Measurements from ENCODE around the gene TRIP4. TPM values are rescaled to one million over a fixed set of nuclear protein-coding genes. Genes with fewer than 3 reads are reported as not detected.

TRIP4 gene
- total RNA-seq, 1 donor from 2014 or later: 22.6 TPM

- H3K36me3 Mint-ChIP-seq: peaks cover under 1% of the 10 kb centered on the region
- TF ChIP-seq CTCF (IDR thresholded peaks at IDR 0.05; ENCODE audit: unreplicated experiment): no peak
- H3K4me1 Mint-ChIP-seq: peaks cover 61% of the 10 kb centered on the region
- H3K4me3 Mint-ChIP-seq: no peak overlapping the region
- H3K9me3 Mint-ChIP-seq: no peaks in the 10 kb centered on the region
- no peaks in the 10 kb centered on the region for H3K27me3 Mint-ChIP-seq (ENCODE audit: low read depth)
- peak overlapping the region; percentile 19 for H3K27ac Mint-ChIP-seq
- no peak for DNase-seq (ENCODE audit: low spot score in 2 of 2, unreplicated experiment in 2 of 2)
These were observed 66.0 kb downstream of the TRIP4 start for GRCh38 chr15:64453689-64454037.

DNA sequence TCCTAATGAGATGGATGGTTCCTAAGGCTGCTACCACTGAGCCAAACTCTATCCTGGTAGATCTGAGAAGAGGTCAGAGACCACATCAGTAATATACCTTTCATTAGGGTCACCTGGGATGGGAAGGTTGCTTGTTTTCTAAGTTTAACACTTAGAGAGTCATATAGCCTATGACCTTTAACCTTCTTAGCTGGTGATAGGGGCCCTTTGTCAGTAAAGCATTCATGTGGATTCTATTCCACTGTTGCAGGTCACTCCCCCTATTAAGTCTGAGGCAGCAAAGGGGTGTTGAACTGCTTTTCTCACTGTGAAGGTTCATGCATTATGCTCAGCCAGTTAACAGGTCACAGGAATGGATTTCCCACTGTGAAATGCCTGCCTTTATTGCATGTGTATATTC is 66.6 kb downstream of the TRIP4 start:
- Mint-ChIP-seq H3K4me3 (no peak overlapping the region), H3K4me1 (peaks cover 68% of the 10 kb centered on the region), H3K27me3 (ENCODE audit: low read depth) (no peaks in the 10 kb centered on the region), H3K27ac (no peak overlapping the region), H3K9me3 (no peaks in the 10 kb centered on the region), H3K36me3 (no peaks in the 10 kb centered on the region)
- TF ChIP-seq CTCF (IDR thresholded peaks at IDR 0.05; ENCODE audit: unreplicated experiment): no peak
- no peak for DNase-seq (ENCODE audit: low spot score in 2 of 2, unreplicated experiment in 2 of 2)

DNA sequence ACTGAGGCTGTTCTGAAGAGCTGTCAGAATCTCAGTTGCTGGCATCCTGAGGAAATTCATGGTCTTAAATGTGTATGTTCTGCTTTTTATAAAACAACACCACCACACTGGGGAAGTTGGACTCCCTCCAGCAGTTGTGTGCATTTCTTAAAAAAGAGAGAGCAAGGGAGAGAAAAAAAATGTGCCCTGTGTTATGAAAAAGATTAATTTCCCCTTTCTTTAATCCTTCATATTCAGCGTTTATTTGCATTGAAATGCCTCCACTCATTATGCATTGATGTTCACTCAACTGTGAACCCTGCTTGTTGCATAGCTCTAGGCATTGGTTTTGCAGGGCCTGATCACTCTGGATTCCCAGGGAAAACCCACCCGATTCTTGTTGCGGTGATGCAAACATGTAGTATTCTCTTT is 68.3 kb downstream of the TRIP4 start:
- Mint-ChIP-seq H3K4me3 (no peak overlapping the region), H3K4me1 (peaks cover 73% of the 10 kb centered on the region), H3K27me3 (ENCODE audit: low read depth) (no peaks in the 10 kb centered on the region), H3K36me3 (no peaks in the 10 kb centered on the region), H3K9me3 (no peaks in the 10 kb centered on the region), H3K27ac (peak overlapping the region; percentile 97)
- no peak for DNase-seq (ENCODE audit: low spot score in 2 of 2, unreplicated experiment in 2 of 2)
- no peak for TF ChIP-seq CTCF (IDR thresholded peaks at IDR 0.05; ENCODE audit: unreplicated experiment)

DNA sequence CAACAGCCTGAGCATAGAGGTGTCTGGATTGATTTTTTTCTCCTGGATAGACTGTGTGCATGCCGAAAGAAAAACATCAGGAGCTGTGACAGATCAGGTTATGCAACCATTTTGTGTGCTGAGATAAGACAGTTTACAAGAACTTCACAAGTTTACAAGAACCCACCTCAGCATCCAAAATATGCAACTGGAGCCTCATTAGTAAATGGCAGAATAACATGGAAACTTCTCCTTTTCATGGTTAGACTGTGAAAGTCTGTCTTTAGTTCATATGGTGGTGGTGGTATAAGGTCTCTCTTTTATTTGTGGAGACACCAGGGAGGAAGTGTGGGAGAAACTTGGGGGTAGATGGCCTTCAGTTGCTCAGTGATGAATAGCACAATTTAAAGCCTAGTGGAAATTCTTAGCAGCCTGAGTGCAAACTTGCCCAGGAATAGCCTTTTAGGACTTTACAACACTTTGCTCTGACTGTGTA is 69.0 kb downstream of the TRIP4 start:
- Mint-ChIP-seq H3K9me3 (no peaks in the 10 kb centered on the region), H3K4me3 (no peak overlapping the region), H3K27ac (peak overlapping the region; percentile 97), H3K4me1 (peaks cover 76% of the 10 kb centered on the region), H3K36me3 (no peaks in the 10 kb centered on the region), H3K27me3 (ENCODE audit: low read depth) (no peaks in the 10 kb centered on the region)
- DNase-seq (ENCODE audit: low spot score in 2 of 2, unreplicated experiment in 2 of 2): no peak
- no peak for TF ChIP-seq CTCF (IDR thresholded peaks at IDR 0.05; ENCODE audit: unreplicated experiment)

DNA sequence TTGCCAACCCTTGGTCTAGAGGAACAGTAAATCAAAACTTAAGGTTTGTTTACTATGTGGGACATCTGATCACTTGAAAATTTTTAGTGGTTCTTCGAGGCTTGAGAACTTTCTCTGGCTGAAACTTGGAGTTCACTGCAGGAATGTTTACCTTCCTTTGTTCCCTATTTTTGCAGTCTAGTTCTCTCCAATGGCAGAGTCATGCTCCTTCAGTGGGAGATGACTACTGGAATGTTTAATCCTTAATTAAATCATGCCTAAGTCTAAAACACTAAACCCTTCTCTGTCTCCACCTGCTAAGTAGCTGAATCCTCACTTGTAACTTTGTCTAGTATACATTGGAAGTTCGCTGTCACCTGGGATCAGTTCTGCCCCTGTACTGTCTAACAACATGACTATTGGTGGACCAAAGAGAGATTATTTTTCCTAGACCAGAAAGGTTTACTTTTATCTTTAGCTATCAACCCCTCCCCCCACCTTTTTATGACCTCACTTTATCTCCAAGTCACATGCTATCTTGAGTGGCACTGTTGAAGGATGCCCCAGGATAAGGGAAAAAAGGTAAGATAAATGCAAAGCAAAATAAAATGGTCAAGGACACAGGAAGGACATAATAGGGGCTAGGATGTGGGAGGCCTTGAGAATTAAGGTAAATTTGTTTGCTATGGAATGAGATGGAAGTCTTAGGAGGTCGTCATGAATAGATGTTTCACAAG is 71.6 kb downstream of the TRIP4 start:
- Mint-ChIP-seq H3K27me3 (ENCODE audit: low read depth) (no peaks in the 10 kb centered on the region), H3K36me3 (no peaks in the 10 kb centered on the region), H3K4me1 (peaks cover 83% of the 10 kb centered on the region), H3K4me3 (peak overlapping the region; percentile 81), H3K9me3 (no peaks in the 10 kb centered on the region), H3K27ac (peak overlapping the region; percentile 95)
- TF ChIP-seq CTCF (IDR thresholded peaks at IDR 0.05; ENCODE audit: unreplicated experiment): no peak
- no peak for DNase-seq (ENCODE audit: low spot score in 2 of 2, unreplicated experiment in 2 of 2)
